ENCODE results near the gene ALG9. TPM values are rescaled to one million over a fixed set of nuclear protein-coding genes. Genes with fewer than 3 reads are reported as not detected.

Gene ALG9
- polyA plus RNA-seq, 3 donors, result 7.4 to 7.9 (median 7.8) TPM

DNA sequence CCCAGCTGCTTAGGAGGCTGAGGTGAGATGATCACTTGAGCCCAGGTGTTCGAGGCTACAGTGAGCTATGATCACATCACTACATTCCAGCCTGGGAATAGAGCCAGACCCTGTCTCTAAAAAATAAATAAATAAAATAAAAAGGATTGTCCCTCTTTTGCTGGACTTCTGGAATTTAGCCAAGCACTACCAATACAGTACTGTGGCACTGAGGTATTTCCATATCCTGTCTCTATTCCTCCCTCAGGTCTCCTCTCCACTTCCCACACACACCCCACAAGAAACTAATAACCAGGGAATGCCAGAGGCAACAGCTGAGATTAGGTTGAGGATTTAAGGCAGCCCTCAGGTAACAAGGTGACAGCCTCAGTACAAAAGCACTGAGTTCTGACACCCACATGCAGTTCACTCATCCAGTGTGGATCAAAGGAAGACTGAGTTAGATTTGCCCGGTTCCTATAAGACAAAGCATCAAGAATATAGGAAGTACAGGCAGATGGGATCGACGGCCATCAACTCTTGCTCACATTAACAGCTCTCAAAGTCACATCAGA lies 100.7 kb downstream of the ALG9 start:
- intact Hi-C loops (cut with micrococcal nuclease), result loop anchor here in 1 of 2 donors (10.0 kb wide), 1 partner anchor 74 kb away; no protein-coding TSS in a partner anchor
- H3K27me3 Mint-ChIP-seq (ENCODE audit: low read depth in 3 of 3), result peaks cover 0 to 7% (median 4%) of the 10 kb centered on the region in 3 donors
- H3K9ac ChIP-seq (ENCODE audit: insufficient read depth, low read length, poor library complexity, severe bottlenecking), result no peak overlapping the region
- H4K20me1 ChIP-seq (ENCODE audit: insufficient read depth, low read length), result no peaks in the 10 kb centered on the region
- TF ChIP-seq, protein P1, sequence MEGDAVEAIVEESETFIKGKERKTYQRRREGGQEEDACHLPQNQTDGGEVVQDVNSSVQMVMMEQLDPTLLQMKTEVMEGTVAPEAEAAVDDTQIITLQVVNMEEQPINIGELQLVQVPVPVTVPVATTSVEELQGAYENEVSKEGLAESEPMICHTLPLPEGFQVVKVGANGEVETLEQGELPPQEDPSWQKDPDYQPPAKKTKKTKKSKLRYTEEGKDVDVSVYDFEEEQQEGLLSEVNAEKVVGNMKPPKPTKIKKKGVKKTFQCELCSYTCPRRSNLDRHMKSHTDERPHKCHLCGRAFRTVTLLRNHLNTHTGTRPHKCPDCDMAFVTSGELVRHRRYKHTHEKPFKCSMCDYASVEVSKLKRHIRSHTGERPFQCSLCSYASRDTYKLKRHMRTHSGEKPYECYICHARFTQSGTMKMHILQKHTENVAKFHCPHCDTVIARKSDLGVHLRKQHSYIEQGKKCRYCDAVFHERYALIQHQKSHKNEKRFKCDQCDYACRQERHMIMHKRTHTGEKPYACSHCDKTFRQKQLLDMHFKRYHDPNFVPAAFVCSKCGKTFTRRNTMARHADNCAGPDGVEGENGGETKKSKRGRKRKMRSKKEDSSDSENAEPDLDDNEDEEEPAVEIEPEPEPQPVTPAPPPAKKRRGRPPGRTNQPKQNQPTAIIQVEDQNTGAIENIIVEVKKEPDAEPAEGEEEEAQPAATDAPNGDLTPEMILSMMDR (IDR thresholded peaks at IDR 0.05), result no peak
- no peaks in the 10 kb centered on the region for H3K9me3 ChIP-seq (replicated peaks in 1 of 2; ENCODE audit: control insufficient read depth in 1 of 2, insufficient read depth in 1 of 2, low read length in 2 of 2)
- H3K4me1 Mint-ChIP-seq, result peaks cover 9% of the 10 kb centered on the region
- no peaks in the 10 kb centered on the region for H3K36me3 ChIP-seq (replicated peaks in 1 of 2; ENCODE audit: control insufficient read depth in 1 of 2, insufficient read depth in 2 of 2, low read length in 2 of 2)
- H3K4me3 ChIP-seq (replicated peaks in 1 of 3; ENCODE audit: low read depth in 2 of 3, low read length in 3 of 3), result no peak overlapping the region
- WGBS (ENCODE audit: insufficient coverage), result 84% methylated on average over 3 of the region's 4 CpGs
- H3K27me3 ChIP-seq (ENCODE audit: control insufficient read depth in 2 of 2, insufficient read depth in 2 of 2, low read length in 2 of 2), result no peaks in the 10 kb centered on the region
- no peak overlapping the region for H3K27ac Mint-ChIP-seq
- H2AFZ ChIP-seq (ENCODE audit: insufficient read depth, low read depth, low read length, poor library complexity, severe bottlenecking), result no peak overlapping the region
- no peak overlapping the region for H3K27ac ChIP-seq (ENCODE audit: low read depth in 1 of 2, low read length in 2 of 2)
- no peak for DNase-seq
- no peaks in the 10 kb centered on the region for H3K9me3 Mint-ChIP-seq
- no peak overlapping the region for H3K4me2 ChIP-seq (replicated peaks; ENCODE audit: extremely low read depth, low read length, poor library complexity, severe bottlenecking)
- H3K4me1 ChIP-seq (ENCODE audit: control insufficient read depth in 1 of 2, insufficient read depth in 2 of 2, low read length in 2 of 2), result peaks cover 8 to 12% of the 10 kb centered on the region in 2 donors
- H3K4me3 Mint-ChIP-seq, result no peak overlapping the region
- no peaks in the 10 kb centered on the region for H3K36me3 Mint-ChIP-seq
- peaks cover 4% of the 10 kb centered on the region for H3K79me2 ChIP-seq (ENCODE audit: insufficient read depth, low read length)

DNA sequence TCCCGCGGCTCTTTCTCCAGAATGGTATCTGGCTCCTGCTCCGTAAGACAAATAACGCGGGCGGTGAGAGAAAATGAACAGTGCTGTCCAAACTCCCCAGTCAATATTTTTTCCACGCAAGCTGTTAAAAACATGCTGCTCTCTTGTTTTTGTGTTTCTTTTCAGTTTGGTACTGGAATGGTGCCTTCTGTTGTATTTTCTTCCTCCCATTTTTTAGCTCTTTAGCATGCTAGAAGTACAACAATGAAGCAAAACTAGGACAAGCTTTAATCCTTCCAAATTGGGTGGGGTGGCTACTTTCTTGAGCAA lies 104.6 kb downstream of the ALG9 start:
- peaks cover 14 to 23% of the 10 kb centered on the region in 2 donors for H3K4me1 ChIP-seq (ENCODE audit: control insufficient read depth in 1 of 2, insufficient read depth in 2 of 2, low read length in 2 of 2)
- no peaks in the 10 kb centered on the region for H4K20me1 ChIP-seq (ENCODE audit: insufficient read depth, low read length)
- H3K9me3 Mint-ChIP-seq, result no peaks in the 10 kb centered on the region
- H3K4me2 ChIP-seq (replicated peaks; ENCODE audit: extremely low read depth, low read length, poor library complexity, severe bottlenecking), result peak overlapping the region; percentile 90
- H2AFZ ChIP-seq (ENCODE audit: insufficient read depth, low read depth, low read length, poor library complexity, severe bottlenecking), result peak overlapping the region; percentile 94
- intact Hi-C loops (cut with micrococcal nuclease), result loop anchor here (5.0 to 10.0 kb wide), 3 partner anchors 76 to 1548 kb away; partner anchors contain the start of gene TTC12 (in 1 of the 2)
- H3K4me3 Mint-ChIP-seq, result peak overlapping the region; percentile 100
- no peak for DNase-seq
- TF ChIP-seq, protein P1 (IDR thresholded peaks at IDR 0.05), result no peak
- peaks cover 17% of the 10 kb centered on the region for H3K79me2 ChIP-seq (ENCODE audit: insufficient read depth, low read length)
- 0% methylated on average over 2 of the region's 7 CpGs for WGBS (ENCODE audit: insufficient coverage)
- peaks cover 15 to 25% of the 10 kb centered on the region in 2 donors for H3K36me3 ChIP-seq (replicated peaks in 1 of 2; ENCODE audit: control insufficient read depth in 1 of 2, insufficient read depth in 2 of 2, low read length in 2 of 2)
- H3K4me3 ChIP-seq (replicated peaks in 1 of 3; ENCODE audit: low read depth in 2 of 3, low read length in 3 of 3), result peak overlapping the region; percentile 83 to 93 (median 85)
- H3K27ac ChIP-seq (ENCODE audit: low read depth in 1 of 2, low read length in 2 of 2), result peak overlapping the region; percentile 7 to 11
- H3K27me3 Mint-ChIP-seq (ENCODE audit: low read depth in 3 of 3), result peaks cover 0 to 7% (median 6%) of the 10 kb centered on the region in 3 donors
- H3K36me3 Mint-ChIP-seq, result peaks cover 24 to 26% of the 10 kb centered on the region in 2 donors
- H3K9me3 ChIP-seq (replicated peaks in 1 of 2; ENCODE audit: control insufficient read depth in 1 of 2, insufficient read depth in 1 of 2, low read length in 2 of 2), result no peaks in the 10 kb centered on the region
- H3K27ac Mint-ChIP-seq, result peak overlapping the region in 6 of 7 donors; percentile 57 to 97 (median 79)
- no peaks in the 10 kb centered on the region for H3K27me3 ChIP-seq (ENCODE audit: control insufficient read depth in 2 of 2, insufficient read depth in 2 of 2, low read length in 2 of 2)
- peaks cover 21% of the 10 kb centered on the region for H3K4me1 Mint-ChIP-seq
- peak overlapping the region; percentile 67 for H3K9ac ChIP-seq (ENCODE audit: insufficient read depth, low read length, poor library complexity, severe bottlenecking)
